PC-3 (cell line): ENCODE data around the gene CEACAM19.

ENCODE experiments used
- CTCF ChIP-seq: fragments of 300-600 bp; sonication (generic); conservative IDR thresholded peaks from 2 replicates; pipeline ENCODE4 v1.5.1; 2017; ENCODE audit warnings: antibody characterized with exemption, low read depth, mild to moderate bottlenecking, low read length
- EZH2 ChIP-seq: fragments of 300-600 bp; sonication (generic); IDR thresholded peaks from one replicate; pipeline ENCODE4 v1.6.1; 2017; ENCODE audit warnings: antibody characterized with exemption, mild to moderate bottlenecking, low read length; ENCODE audit not compliant: unreplicated experiment
- EZH2phosphoT487 ChIP-seq: fragments of 300-600 bp; sonication (generic); IDR thresholded peaks from 2 replicates; pipeline ENCODE4 v1.6.1; 2018; ENCODE audit warnings: mild to moderate bottlenecking, antibody characterized with exemption, low read length, borderline replicate concordance

DNA sequence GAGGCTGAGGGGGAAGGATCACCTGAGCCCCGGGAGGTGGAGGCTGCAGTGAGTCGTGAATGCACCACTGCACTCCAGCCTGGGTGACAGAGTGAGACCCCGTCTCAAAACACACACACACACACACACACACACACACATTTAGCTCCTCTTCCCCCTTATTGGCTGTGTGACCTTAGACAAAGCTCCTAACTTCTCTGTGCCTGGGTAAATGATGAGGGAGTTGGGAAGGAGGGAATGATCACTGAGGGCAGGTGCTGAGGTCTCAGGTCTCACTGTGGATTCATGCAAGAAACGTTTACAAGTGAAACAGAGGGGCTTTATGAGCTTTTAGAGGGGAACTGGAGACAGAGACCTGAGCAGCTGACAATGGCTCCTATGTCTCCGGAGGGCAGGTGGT lies 60.3 kb downstream of the CEACAM19 start:
- TF ChIP-seq CTCF (no peak), EZH2 (no peak), EZH2phosphoT487 (no peak)
